CD4-positive, alpha-beta T cell (primary cell): ENCODE results near the gene MTUS2. TPM values are rescaled to one million over a fixed set of nuclear protein-coding genes. Genes with fewer than 3 reads are reported as not detected.

ENCODE experiments used
- ATAC-seq: fragments of 200-7000 bp; cut with Tn5 transposase; one replicate; pipeline ENCODE4 v1.10.0; 2022; ENCODE audit warnings: mild to moderate bottlenecking; ENCODE audit not compliant: poor library complexity
- CTCF ChIA-PET: fragments of 350-600 bp; sonication (Branson Sonifier 250); formaldehyde crosslinking; loops from one replicate; lab custom pipeline; 2021; ENCODE audit warnings: antibody characterized with exemption, inconsistent platforms; lab: Charles Lee
- POLR2A ChIA-PET: fragments of 350-600 bp; sonication (Branson Sonifier 250); formaldehyde crosslinking; loops from one replicate; lab custom pipeline; 2021; ENCODE audit warnings: antibody characterized with exemption, inconsistent platforms; lab: Charles Lee
- DNase-seq, 14 experiments: peaks; one replicate each; pipeline ENCODE4 v3.0.0-alpha.2; 2013 to 2020; ENCODE audit warnings: mixed read lengths in 2 of 14
- H3K27ac ChIP-seq, 2 donors: one replicate each; pipeline versions ENCODE4 v1.5.1 to v1.7.0; 2013; ENCODE audit warnings: low read length in 2 of 2, low read depth in 1 of 2, mild to moderate bottlenecking in 1 of 2
- H3K27me3 ChIP-seq, 2 experiments: 1 replicate in 1 of 2; 2 replicates in 1 of 2; pipeline versions ENCODE4 v1.6.1 to v1.7.0; 2013; ENCODE audit warnings: low read length in 2 of 2, control low read depth in 1 of 2, mild to moderate bottlenecking in 1 of 2, moderate library complexity in 1 of 2; ENCODE audit not compliant: insufficient read depth in 2 of 2, control insufficient read depth in 1 of 2
- H3K36me3 ChIP-seq: one replicate; pipeline ENCODE4 v1.6.1; 2013; ENCODE audit warnings: low read length, control low read depth; ENCODE audit not compliant: insufficient read depth
- H3K4me1 ChIP-seq: one replicate; pipeline ENCODE4 v1.6.1; 2013; ENCODE audit warnings: low read length, control low read depth; ENCODE audit not compliant: insufficient read depth
- H3K4me3 ChIP-seq: one replicate; pipeline ENCODE4 v1.5.1; 2013; ENCODE audit warnings: mild to moderate bottlenecking, low read length, moderate library complexity
- H3K9me3 ChIP-seq, 2 experiments: 1 replicate in 1 of 2; 2 replicates in 1 of 2; pipeline versions ENCODE4 v1.6.1 to v1.7.0; 2013; ENCODE audit warnings: low read length in 2 of 2, mild to moderate bottlenecking in 2 of 2, control low read depth in 1 of 2, moderate library complexity in 1 of 2; ENCODE audit not compliant: control insufficient read depth in 1 of 2, insufficient read depth in 1 of 2
- H3K27ac Mint-ChIP-seq: one replicate; pipeline ENCODE4 v1.8.0; 2020; ENCODE audit warnings: mixed read lengths
- H3K27me3 Mint-ChIP-seq: one replicate; pipeline ENCODE4 v1.8.0; 2021; ENCODE audit warnings: mixed read lengths
- H3K36me3 Mint-ChIP-seq: one replicate; pipeline ENCODE4 v1.8.0; 2021; ENCODE audit warnings: low read depth, mixed read lengths
- H3K4me1 Mint-ChIP-seq: one replicate; pipeline ENCODE4 v1.8.0; 2021; ENCODE audit warnings: low read depth, mixed read lengths
- H3K4me3 Mint-ChIP-seq: one replicate; pipeline ENCODE4 v1.8.0; 2020; ENCODE audit warnings: mild to moderate bottlenecking, mixed read lengths
- H3K9me3 Mint-ChIP-seq: one replicate; pipeline ENCODE4 v1.8.0; 2020; ENCODE audit warnings: mixed read lengths
- CTCF ChIP-seq: fragments of 200-600 bp; IDR thresholded peaks from one replicate; pipeline ENCODE4 v1.8.0; 2022; ENCODE audit warnings: antibody characterized with exemption, mild to moderate bottlenecking
- intact Hi-C, 2 experiments: fragments of 100-400 bp; cut with DNase I in 1 of 2; cut with micrococcal nuclease in 1 of 2; formaldehyde crosslinking; loops; one replicate each; pipeline versions ENCODE4 v1.15.1 to v1.9.0; 2023 to 2025; cut with DNase I, micrococcal nuclease
- total RNA-seq, 174 experiments: library from RNA in 2 of 174; stranded (reverse) in 2 of 174; gene quantifications; one replicate each; pipeline ENCODE4 v1.2.3 and lab custom pipeline; 2021 to 2026

The MTUS2 gene
- total RNA-seq, 2 experiments from 2014 or later, result 0.38 to 0.81 TPM

GRCh38 chr13:29499506-29500165 is 679.5 kb downstream of the MTUS2 start:
- Histone ChIP-seq H3K4me3 (no peak overlapping the region), H3K36me3 (no peaks in the 10 kb centered on the region), H3K27me3 (peaks cover 5 to 14% of the 10 kb centered on the region in 2 experiments), H3K27ac (no peak overlapping the region), H3K9me3 (no peaks in the 10 kb centered on the region), H3K4me1 (peaks cover 4% of the 10 kb centered on the region)
- CTCF ChIA-PET, result no interaction called here
- TF ChIP-seq CTCF, result no peak
- Mint-ChIP-seq H3K27me3 (peaks cover 55% of the 10 kb centered on the region), H3K9me3 (no peaks in the 10 kb centered on the region), H3K4me3 (no peak overlapping the region), H3K27ac (no peak overlapping the region), H3K4me1 (peaks cover 7% of the 10 kb centered on the region), H3K36me3 (no peaks in the 10 kb centered on the region)
- POLR2A ChIA-PET, result interaction anchor here (0.7 kb wide), 1 partner anchor 1568 kb away, joined by 3 read pairs; no protein-coding TSS in a partner anchor
- intact Hi-C loops, result loop anchor here in 1 of 2 experiments (10.0 kb wide), 1 partner anchor 1075 kb away; no protein-coding TSS in a partner anchor
- DNase-seq, result no peak
- ATAC-seq, result no peak

- H3K4me1 ChIP-seq, result peaks cover 4% of the 10 kb centered on the region
- TF ChIP-seq CTCF, result no peak
- DNase-seq (no peak), ATAC-seq (no peak)
- POLR2A ChIA-PET, result no interaction called here
- intact Hi-C loops, result loop anchor here in 1 of 2 experiments (10.0 kb wide), 1 partner anchor 1074 kb away; no protein-coding TSS in a partner anchor
- no peaks in the 10 kb centered on the region for H3K36me3 ChIP-seq
- H3K27ac ChIP-seq, result no peak overlapping the region
- Mint-ChIP-seq H3K9me3 (no peaks in the 10 kb centered on the region), H3K27ac (no peak overlapping the region), H3K27me3 (peaks cover 55% of the 10 kb centered on the region), H3K4me3 (no peak overlapping the region), H3K36me3 (no peaks in the 10 kb centered on the region), H3K4me1 (peaks cover 7% of the 10 kb centered on the region)
- H3K27me3 ChIP-seq, result peaks cover 5 to 14% of the 10 kb centered on the region in 2 experiments
- CTCF ChIA-PET, result no interaction called here
- no peaks in the 10 kb centered on the region for H3K9me3 ChIP-seq
- H3K4me3 ChIP-seq, result no peak overlapping the region
These were observed 680.2 kb downstream of the MTUS2 start for GRCh38 chr13:29500386-29500785.

GRCh38 chr13:29501674-29502073 is 681.5 kb downstream of the MTUS2 start:
- peaks cover 4% of the 10 kb centered on the region for H3K4me1 ChIP-seq
- Mint-ChIP-seq H3K36me3 (no peaks in the 10 kb centered on the region), H3K9me3 (no peaks in the 10 kb centered on the region), H3K27ac (no peak overlapping the region), H3K4me1 (no peaks in the 10 kb centered on the region), H3K4me3 (no peak overlapping the region), H3K27me3 (peaks cover 42% of the 10 kb centered on the region)
- peaks cover 0 to 6% of the 10 kb centered on the region in 2 experiments for H3K27me3 ChIP-seq
- ATAC-seq (no peak), DNase-seq (no peak)
- H3K9me3 ChIP-seq, result no peaks in the 10 kb centered on the region
- POLR2A ChIA-PET, result no interaction called here
- intact Hi-C loops, result loop anchor here in 1 of 2 experiments (10.0 kb wide), 1 partner anchor 1073 kb away; no protein-coding TSS in a partner anchor
- CTCF ChIA-PET, result no interaction called here
- no peaks in the 10 kb centered on the region for H3K36me3 ChIP-seq
- TF ChIP-seq CTCF, result no peak
- H3K4me3 ChIP-seq, result no peak overlapping the region
- no peak overlapping the region for H3K27ac ChIP-seq
